GM18526 (cell line): ENCODE data around the gene PPM1H.

Experiments used
- POLR2A ChIP-seq: IDR thresholded peaks from 3 replicates; pipeline ENCODE4 v1.6.1; 2011; ENCODE audit not compliant: insufficient read length; ENCODE audit errors: extremely low read depth

Gene PPM1H

DNA sequence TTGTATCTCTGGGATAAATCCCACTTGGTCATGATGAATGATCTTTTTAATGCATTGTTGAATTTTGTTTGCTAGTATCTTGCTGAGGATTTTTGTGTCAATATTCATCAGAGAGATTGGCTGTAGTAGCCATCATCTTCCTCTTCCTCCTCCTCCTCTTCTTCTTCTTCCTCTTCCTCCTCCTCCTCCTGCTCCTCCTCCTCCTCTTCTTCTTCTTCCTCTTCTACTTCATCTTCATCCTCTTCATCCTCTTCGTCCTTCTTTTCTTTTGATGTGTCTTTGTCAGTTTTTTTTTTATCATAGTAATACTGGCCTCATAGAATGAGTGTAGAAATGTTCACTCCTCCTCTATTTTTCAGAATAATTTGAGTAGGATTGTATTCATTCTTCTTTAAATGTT, 15.4 kb upstream of the PPM1H start:
- TF ChIP-seq POLR2A = no peak

DNA sequence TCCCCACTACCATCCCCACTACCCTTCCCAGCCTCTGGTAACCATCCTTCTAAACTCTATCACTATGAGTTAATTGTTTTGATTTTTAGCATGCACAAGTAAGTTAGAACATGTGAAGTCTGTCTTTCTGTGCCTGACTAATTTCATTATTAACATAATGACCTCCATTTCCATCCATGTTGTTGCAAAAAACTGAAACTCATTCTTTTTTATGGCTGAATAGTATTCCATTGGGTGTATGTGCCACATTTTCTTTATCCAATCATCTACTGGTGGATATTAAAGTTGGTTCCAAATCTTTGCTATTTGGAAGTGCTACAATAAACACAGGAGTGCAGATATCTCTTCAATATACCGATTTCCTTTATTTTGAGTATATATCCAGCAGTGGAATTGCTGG, 13.2 kb upstream of the PPM1H start:
- TF ChIP-seq POLR2A = no peak

- no peak for TF ChIP-seq POLR2A
These were observed 12.4 kb upstream of the PPM1H start for GRCh38 chr12:62947364-62947763.

- no peak for TF ChIP-seq POLR2A
These were observed 8.9 kb upstream of the PPM1H start for GRCh38 chr12:62943779-62944395.

- no peak for TF ChIP-seq POLR2A
These were observed 631 bp downstream of the PPM1H start for GRCh38 chr12:62934239-62934798.

- no peak for TF ChIP-seq POLR2A
These were observed 1.2 kb downstream of the PPM1H start for GRCh38 chr12:62933602-62934238.

- TF ChIP-seq POLR2A = no peak
These were observed 1.7 kb downstream of the PPM1H start for GRCh38 chr12:62933220-62933601.

DNA sequence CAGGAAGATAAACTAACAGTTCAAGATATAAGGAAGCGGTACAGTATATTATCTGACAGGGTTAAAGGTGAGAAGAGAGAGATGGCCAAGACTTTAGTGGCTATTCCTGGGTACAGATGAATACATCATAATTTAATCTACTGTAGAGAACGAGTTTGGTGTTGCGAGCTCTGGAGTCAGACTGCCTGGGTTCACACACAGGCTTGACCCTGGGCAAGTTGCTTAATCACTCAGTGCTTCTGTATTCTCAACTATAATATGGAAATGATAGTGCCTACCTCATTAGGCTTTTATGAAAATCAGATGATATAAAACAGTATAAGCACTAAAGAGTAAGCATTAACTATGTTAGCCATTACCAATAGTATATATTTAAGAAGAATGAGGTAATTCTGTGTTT, 3.5 kb downstream of the PPM1H start:
- no peak for TF ChIP-seq POLR2A

DNA sequence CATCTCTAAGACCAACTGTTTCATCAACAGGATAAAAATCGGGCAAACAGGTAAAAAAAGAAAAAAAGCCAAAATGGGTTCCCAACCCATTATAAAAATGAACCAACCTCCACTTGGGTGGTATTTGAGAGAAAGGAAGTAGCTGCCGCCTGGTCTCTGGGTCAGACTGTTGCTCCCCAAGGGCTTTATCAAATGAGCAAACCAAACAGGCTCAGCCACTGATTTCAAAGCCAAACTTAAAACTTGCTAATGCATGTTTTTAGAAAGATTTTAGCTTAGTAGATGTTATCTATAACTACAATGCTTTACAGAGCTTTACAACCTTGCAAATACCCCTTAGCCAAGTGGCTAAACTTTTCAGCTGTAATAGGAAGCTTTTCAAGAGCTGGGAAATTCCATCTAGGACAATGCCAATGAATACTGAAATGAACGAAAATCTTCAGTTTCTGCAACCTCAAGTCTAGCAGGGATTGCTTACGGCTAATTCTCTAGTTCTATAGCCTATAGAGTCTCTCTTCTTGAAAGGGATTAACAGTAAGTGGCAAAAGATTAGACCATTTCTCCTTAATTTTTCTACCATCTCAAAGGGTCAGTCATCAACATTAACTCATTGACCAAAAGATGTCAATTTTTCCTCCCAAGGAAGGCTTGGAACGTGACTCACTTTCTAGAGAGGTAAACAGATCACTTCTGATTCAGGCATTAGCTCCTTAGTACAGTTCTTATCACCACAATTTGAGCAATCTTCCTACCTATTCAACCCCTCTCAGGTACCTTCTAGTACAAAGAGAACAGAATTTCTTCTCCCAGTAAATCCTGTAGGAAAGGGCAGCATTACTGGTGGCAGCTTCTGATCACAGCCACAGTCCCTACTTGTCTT, 4.2 kb downstream of the PPM1H start:
- no peak for TF ChIP-seq POLR2A

DNA sequence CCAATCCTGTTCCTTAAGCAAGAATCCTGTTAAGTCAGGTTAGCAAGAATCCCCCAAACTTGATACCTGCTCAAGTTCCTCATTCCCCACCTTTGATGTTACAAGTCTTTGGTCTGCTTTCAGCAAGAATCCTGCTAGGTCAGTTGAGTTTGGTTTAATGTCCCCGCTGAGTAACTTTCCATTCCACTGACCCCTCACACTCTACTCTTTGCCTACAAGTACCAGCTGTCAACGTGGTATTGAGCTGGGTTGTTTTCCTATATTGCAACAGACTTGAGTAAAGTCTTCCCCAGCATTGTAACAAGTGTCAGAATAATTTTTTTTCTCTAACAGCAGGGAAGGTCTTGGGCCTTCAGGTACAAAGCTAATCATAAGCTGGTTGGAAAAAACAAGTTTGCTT, 6.3 kb downstream of the PPM1H start:
- TF ChIP-seq POLR2A = no peak

DNA sequence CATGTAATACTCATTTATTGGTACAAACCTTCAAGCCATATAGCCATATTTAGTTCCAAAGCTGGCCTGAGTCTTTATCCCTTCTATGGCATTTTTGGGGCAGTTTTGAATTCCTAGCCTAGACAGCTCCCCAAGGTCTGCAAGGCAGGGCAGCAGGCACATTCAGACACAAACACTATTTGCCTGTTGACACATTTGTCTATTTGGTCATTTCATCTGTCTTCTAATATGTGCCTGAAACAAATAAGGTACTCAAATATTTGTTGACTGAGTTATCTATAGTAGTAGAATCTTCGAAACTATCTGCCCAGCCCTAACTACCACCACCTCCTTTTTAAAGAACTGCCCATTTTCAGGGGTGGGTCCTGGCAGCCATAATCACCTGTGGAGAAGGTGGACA, 9.3 kb downstream of the PPM1H start:
- no peak for TF ChIP-seq POLR2A

- TF ChIP-seq POLR2A = no peak
These were observed 10.9 kb downstream of the PPM1H start for GRCh38 chr12:62924084-62924483.

GRCh38 chr12:62922539-62922938, 12.4 kb downstream of the PPM1H start:
- no peak for TF ChIP-seq POLR2A

- TF ChIP-seq POLR2A = no peak
These were observed 15.1 kb downstream of the PPM1H start for GRCh38 chr12:62919838-62920237.

DNA sequence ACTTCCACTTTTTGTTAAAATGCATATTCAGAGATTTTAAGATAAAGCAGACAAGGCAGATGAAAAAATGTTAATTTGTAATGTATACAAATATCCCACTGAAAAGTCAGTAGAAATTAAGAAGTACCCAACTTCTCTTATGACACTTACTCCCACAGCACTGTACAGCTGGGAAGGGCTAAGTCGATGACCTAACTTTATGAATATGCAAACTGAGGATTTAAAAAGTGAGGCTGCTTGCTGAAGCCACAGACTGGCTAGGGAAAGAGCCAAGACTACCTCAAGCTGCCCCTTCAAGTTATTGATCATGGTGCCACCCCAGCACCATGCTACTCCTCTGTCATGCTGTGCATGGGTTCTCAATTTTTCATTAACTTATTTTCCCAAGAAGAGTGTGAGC, 17.0 kb downstream of the PPM1H start:
- no peak for TF ChIP-seq POLR2A

- no peak for TF ChIP-seq POLR2A
These were observed 18.1 kb downstream of the PPM1H start for GRCh38 chr12:62916632-62917425.

DNA sequence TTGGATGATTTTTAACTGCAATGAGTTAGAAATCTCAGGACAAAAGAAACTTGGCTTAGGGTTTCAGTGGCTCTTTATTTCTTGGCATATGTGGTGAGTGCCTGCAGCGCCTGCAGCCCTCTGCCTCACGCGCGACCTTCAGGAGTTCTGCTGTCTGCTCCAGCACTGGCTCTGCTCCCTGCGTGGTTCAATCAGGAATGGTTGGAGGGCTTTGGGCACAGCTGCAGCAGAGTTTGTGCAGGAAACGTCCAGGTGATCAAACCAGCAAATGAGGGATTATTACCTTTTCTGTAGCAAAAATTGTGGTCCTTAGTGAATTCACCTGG, 19.8 kb downstream of the PPM1H start:
- TF ChIP-seq POLR2A = no peak
